GM11168 (cell line): Measurements from ENCODE around the gene MICALL1.

ENCODE experiments used
- in situ Hi-C: fragments of 300-500 bp; cut with MboI; formaldehyde crosslinking; loops from one replicate; pipeline ENCODE4 v1.12.0; 2022; ENCODE audit warnings: low sequenced_read_pairs; ENCODE audit not compliant: unreplicated experiment

The MICALL1 gene

GRCh38 chr22:37979782-37980181, 73.7 kb downstream of the MICALL1 start:
- in situ Hi-C loops, result no loop called here

DNA sequence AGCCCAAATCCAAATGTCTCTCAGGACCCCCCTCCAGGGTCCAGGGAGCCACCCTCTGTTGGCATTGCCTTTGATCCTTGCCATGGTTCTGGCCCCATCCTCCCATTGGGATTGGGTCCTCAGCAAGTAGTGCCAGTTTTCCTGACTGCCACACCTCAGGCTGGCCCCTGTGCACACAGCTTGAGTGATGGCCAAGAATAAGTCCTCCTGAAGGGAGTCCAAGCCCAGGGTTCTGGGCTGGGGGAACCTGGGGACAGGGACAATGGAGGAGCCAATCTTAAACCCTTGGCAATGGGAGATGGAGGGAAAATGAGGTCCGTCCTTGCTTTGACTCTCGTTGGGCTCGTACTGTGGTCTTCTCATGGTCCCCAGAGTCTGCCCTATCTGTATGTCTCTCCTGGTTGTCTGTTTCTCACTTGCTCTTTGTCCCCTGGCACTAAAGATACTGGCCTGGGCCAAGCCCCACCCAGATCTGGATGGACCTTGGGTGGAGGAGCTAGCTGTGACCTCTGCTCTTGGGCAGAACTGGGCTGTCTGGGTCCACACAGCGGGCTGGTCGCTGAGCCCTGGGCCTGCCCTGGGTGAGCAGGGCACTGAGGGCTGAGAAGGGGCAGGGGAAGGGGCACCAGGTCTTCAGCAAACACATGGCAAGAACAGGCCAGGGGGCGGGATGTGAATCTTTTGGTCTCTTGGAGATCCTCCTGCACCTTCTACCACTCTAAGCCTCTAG, 75.3 kb downstream of the MICALL1 start:
- in situ Hi-C loops, result no loop called here

GRCh38 chr22:37982151-37982785, 76.2 kb downstream of the MICALL1 start:
- in situ Hi-C loops, result no loop called here

DNA sequence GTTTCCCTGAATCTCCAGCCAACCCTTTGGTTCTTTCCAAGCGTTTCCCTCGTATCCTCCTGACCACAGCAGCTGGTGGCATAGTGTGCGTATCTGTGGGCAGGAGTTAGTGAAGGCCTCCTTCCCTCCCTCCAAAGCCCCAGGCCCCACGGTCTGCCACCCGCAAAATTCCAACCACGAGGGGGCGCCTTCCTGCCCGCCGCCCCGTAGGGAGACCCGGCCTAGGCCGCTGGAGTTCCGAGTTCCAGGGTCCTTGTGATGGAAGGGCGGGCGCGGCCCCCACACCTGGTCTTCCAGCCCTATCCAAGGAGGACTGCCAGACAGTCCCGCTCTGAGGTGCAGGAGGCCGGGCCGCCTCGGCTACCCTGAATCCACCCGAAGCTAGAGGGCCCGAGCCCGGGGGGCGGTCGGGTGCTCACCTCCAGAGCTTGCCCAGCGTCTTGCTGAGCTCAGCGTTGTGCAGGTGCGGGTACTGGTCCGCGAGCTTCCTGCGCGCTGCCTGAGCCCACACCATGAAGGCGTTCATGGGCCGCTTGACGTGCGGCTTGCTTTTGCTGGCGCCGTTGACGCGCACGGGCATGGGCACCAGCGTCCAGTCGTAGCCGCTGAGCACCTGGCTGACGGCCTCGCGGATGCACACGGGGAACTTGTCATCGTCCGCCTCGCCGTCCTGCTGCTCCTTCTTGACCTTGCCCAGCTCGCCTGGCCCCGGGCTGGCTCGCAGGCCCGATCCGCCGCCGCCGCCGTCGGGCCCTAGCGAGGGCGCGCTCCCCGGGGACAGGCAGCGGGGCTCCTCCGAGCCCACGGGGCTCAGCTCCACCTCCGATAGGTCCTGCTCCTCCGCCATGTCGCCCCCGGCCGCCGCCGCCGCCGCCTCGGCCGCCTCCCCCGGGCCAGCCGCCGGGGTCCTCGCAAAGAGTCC, 77.1 kb downstream of the MICALL1 start:
- in situ Hi-C loops, result no loop called here

DNA sequence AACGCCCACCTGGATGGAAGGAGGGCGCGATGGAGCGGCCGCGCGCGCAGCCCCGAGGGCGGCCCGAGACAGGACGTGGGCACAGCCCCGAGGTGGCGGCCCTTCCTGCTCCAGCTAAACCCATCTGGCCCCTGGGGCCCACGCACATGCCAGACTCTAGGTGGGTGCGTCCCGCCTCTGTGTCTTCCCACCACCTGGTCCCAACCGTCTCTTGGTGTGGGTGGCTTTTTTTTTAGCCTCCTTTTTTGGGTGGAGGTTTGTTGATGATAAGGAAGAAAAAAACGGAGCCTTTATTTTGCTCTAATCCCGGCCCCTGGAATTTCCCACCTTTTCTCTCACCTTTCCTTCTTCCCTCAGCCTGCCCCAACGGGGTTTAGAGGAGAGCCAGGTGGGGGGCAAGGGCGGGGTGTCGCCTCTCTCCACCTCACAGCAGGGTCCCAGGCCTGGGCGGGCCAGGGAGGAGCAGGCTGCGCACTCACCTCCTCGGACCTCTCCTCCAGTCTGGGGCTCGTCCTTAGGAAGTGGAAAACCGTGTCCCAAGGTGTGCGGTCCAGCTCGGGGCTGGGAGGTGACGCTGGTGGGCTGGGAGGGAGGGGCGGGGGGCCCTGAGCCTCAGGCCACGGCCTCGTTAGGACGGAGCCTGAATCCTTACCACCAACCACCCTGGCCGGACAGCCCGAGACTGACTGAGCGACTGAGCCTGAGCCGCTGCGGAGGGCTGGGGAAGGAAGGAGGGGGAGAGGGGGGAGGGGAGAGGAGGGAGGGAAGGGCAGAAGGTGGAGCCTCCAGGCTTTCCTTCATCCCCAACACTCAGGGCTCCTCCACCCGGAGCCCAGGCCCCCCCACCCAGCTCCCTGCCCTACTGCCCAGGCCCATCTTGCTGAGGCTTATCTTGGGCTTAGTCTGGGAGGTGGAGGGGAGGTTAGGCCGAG, 78.0 kb downstream of the MICALL1 start, which contains the start of gene SOX10:
SOX10 (minus strand) TSS at position 696 of the 932 bp plus-strand sequence. CDS start 771 bp downstream, outside the sequence.
- in situ Hi-C loops, result no loop called here

DNA sequence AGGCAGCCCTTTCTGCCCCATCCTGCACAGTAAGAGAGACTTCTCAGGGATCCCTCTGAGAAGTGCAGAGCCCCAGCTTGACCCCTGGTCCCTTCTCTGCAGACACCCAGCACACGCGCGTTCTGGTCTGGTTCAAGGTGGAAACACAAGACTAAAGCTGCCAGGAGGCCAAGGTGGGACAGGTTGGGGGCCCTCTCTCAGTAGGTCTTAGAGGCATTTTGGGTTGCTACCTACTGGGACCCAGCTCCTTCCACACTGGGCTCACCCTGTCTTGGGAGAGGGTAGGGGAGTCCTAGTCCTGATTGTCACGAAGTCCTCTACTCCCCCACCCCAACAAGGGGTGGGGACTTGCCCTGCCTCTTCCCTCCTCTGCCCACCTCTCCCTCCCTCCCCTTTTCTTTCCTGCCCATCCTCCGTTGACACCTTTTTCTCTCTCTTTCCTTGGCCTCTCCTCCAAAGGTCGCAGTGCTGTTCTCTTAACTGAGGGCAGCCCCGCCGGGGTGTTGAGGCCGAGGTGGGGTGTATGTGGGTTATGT, 79.0 kb downstream of the MICALL1 start:
- in situ Hi-C loops, result no loop called here

GRCh38 chr22:37985751-37986281, 79.7 kb downstream of the MICALL1 start:
- in situ Hi-C loops, result no loop called here

DNA sequence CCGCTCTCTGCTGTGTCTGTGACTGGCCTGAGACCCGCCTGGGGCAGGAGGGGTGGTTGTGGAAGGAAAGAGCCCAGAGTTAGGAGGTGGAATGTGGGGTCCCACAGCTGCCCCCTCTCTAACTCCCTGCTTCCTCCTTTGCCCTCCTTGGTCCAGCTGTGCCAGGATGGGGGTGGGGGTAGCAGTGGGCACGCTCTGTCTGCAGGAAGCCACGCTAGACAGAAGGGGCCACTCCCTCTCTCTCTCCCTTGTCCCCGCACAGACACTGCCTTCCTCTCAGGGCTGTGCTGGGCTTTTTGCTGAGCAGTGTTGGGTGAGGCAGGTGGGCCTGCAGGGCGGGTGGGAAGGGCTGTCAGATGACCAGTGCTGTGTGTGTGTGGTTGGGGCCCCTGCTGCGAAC, 80.3 kb downstream of the MICALL1 start:
- in situ Hi-C loops, result no loop called here

DNA sequence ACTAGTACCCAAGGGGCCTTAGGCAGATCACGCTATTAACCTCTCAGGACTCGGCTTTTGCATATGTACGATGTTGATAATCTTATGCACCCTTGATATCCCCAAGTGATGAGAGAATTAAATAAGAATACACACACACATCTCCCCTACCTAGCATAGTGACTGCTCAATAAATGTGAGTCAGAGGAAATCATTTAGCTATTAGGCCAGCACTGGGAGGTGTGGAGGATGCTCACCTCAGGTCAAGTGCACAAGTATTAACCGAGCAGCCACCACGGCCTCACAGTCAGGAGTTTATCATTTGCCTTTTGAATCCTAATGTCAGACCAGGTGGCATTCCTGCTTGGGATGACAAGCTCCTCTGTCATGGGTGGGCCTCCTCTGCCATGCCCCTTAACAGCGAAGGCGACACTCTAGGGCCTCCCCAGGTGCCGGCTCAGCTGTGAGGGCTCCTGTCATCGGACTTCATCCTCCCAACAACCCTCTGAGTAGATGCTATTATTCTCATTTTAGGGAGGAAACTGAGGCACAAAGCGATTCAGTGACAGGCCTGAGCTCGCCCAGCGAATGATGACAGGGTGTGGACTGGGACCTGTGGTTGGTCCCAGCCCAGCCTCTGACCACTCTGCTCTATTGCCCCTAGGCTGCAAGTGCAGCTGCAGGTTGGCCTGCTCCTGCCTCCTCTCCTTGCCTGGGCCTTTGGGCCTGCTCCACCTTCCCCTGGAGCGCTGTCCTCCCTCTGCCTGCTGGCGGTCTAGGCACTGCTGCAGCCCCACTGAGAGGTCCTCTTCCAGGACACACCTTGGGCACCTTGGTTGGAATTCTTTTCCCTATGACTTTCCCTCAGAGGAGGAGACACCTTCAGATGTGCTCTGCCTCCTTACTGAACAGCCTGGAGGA, 83.3 kb downstream of the MICALL1 start:
- in situ Hi-C loops, result no loop called here

- in situ Hi-C loops, result no loop called here
Measured at GRCh38 chr22:37990301-37990700, 84.2 kb downstream of the MICALL1 start.

DNA sequence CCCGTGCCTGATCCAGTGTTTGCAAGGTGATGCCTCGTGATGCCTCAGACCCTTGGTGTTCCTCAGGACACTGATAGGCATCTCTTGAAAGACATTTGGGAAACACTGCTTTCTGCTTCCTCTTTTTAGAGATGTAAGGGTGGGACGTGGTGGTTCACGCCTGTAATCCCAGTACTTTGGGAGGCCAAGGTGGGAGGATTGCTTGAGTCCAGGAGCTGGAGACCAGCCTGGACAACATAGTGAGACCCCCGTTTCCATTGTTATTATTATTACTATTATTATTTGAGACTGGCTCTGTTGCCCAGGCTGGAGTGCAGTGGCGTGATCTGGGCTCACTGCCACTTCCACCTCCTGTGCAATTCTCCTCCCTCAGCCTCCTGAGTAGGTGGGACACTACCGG, 84.8 kb downstream of the MICALL1 start:
- in situ Hi-C loops, result no loop called here

- in situ Hi-C loops, result no loop called here
Measured at GRCh38 chr22:37991731-37992442, 85.8 kb downstream of the MICALL1 start.
